Spleen (tissue), 11 donors: ENCODE data around the gene MREG. TPM values are rescaled to one million over a fixed set of nuclear protein-coding genes. Genes with fewer than 3 reads are reported as not detected.
"Not testable (repeated sequence)": the region's sequence is repeated elsewhere in the genome, so short reads cannot be mapped to it uniquely, and the experiment has no call there.

Experiments used
- DNase-seq: peaks from one replicate; pipeline ENCODE4 v3.0.0-alpha.2; 2020
- H3K27ac ChIP-seq, 8 donors: fragments of 200-600 bp; sonication (generic) in 7 of 8; 1 replicate in 4 of 8; 2 replicates in 4 of 8; pipeline versions ENCODE4 v1.5.0 to v1.8.0; 2016 to 2021; ENCODE audit warnings: inconsistent platforms in 4 of 8, mild to moderate bottlenecking in 4 of 8, moderate library complexity in 1 of 8
- H3K27me3 ChIP-seq, 7 donors: fragments of 200-600 bp; sonication (generic) in 6 of 7; replicated peaks in 1 of 7; 1 replicate in 4 of 7; 2 replicates in 3 of 7; pipeline versions ENCODE4 v1.5.0 to v1.8.0; 2016 to 2021; ENCODE audit warnings: inconsistent platforms in 3 of 7, mild to moderate bottlenecking in 1 of 7
- H3K36me3 ChIP-seq, 6 donors: fragments of 200-600 bp; sonication (generic) in 5 of 6; 1 replicate in 4 of 6; 2 replicates in 2 of 6; pipeline versions ENCODE4 v1.5.0 to v1.8.0; 2016 to 2021; ENCODE audit warnings: inconsistent platforms in 2 of 6
- H3K4me1 ChIP-seq, 6 donors: fragments of 200-600 bp; sonication (generic) in 5 of 6; 1 replicate in 3 of 6; 2 replicates in 3 of 6; pipeline versions ENCODE4 v1.5.0 to v1.8.0; 2016 to 2021; ENCODE audit warnings: inconsistent platforms in 3 of 6
- H3K4me3 ChIP-seq, 8 donors: fragments of 200-600 bp; sonication (generic) in 7 of 8; 1 replicate in 4 of 8; 2 replicates in 4 of 8; pipeline versions ENCODE4 v1.5.0 to v1.8.0; 2016 to 2021; ENCODE audit warnings: inconsistent platforms in 4 of 8, mild to moderate bottlenecking in 4 of 8, moderate library complexity in 2 of 8
- H3K9me3 ChIP-seq, 8 donors: fragments of 200-600 bp; sonication (generic) in 7 of 8; 1 replicate in 4 of 8; 2 replicates in 4 of 8; pipeline versions ENCODE4 v1.5.0 to v1.8.0; 2016 to 2021; ENCODE audit warnings: inconsistent platforms in 4 of 8
- POLR2A ChIP-seq, 3 donors: fragments of 450-650 bp; IDR thresholded peaks; one replicate each; pipeline ENCODE4 v1.5.1; 2017; ENCODE audit warnings: antibody characterized with exemption in 3 of 3, mild to moderate bottlenecking in 1 of 3
- POLR2AphosphoS5 ChIP-seq, 3 donors: sonication (generic); formaldehyde crosslinking; IDR thresholded peaks; one replicate each; pipeline ENCODE4 v1.5.1; 2017; ENCODE audit warnings: antibody characterized with exemption in 3 of 3
- WGBS, 5 donors: extraction: QIAGEN DNeasy Blood & Tissue Kit in 3 of 5; methylation state at CpG; one replicate each; pipeline versions ENCODE4 v1.1.5 to v1.1.7; 2013 to 2018; 5-methylcytosine and 5-hydroxymethylcytosine counted together
- intact Hi-C: fragments of 100-400 bp; cut with DNase I; formaldehyde crosslinking; loops from one replicate; pipeline ENCODE4 v1.15.0; 2023; ENCODE audit warnings: low total_unique reads
- polyA plus RNA-seq, 3 donors: library from polyadenylated mRNA; stranded (reverse); fragments of 200-250 nt; gene quantifications; one replicate each; pipeline ENCODE4 v1.2.1, GENCODE V29; 2013
- total RNA-seq, 7 donors: library from RNA; depleted of rRNA in 3 of 7; stranded (reverse); fragments of >200 nt in 3 of 7; fragmentation: NEBNext Ultra II Directional in 4 of 7; extraction: Animal tissue kit (Norgen Biotek cat#: 25700) in 4 of 7; gene quantifications; one replicate each; pipeline versions ENCODE4 v1.1.0 to v1.2.1, GENCODE V29; 2016 to 2021
- TF ChIP-seq, protein P1 (sequence below), 11 experiments: fragments of 200-600 bp in 7 of 11; fragments of 450-650 bp in 4 of 11; sonication (generic) in 4 of 11; IDR thresholded peaks in 8 of 11; conservative IDR thresholded peaks in 3 of 11; 1 replicate in 7 of 11; 2 replicates in 4 of 11; pipeline versions ENCODE4 v1.4.0 to v1.8.0; 2016 to 2021; ENCODE audit warnings: antibody characterized with exemption in 11 of 11, inconsistent platforms in 4 of 11, mild to moderate bottlenecking in 1 of 11
- donor health status: healthy with polysubstance abuse.
- donor health status: DM: no; HTN: no; CAD: no; lungs with moderate emphysema.
- donor health status: DM: no; HTN: no; CAD: no.
- donor health status: Bipolar disorder and iron deficiency.
- donor health status: healthy.
- donor health status: DM: no; HTN: no; CAD: no.
- donor health status: DM: yes; HTN: yes; CAD: no.

MREG gene
- total and polyA plus RNA-seq, 10 donors, result 4.5 to 8.3 (median 6.6) TPM

DNA sequence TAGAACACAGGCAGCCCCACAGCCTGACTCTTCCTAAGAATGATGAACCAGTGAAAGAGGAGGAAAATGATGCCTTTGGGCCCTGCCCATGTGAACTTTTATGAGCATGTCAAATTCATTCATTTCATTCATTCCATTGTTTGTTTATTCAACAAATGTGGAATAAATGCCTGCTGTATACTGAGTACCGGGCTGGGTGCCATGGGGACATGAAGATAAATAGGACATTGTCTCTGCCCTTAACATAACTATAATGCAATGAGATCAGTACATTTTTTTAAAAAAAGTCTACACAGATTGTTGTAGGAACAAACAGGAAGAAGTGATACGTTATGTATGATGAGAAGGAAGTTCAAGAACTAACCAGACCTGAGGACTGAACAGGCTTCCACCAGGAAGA, 14.7 kb downstream of the MREG start:
- H3K27ac ChIP-seq, result no peak overlapping the region

DNA sequence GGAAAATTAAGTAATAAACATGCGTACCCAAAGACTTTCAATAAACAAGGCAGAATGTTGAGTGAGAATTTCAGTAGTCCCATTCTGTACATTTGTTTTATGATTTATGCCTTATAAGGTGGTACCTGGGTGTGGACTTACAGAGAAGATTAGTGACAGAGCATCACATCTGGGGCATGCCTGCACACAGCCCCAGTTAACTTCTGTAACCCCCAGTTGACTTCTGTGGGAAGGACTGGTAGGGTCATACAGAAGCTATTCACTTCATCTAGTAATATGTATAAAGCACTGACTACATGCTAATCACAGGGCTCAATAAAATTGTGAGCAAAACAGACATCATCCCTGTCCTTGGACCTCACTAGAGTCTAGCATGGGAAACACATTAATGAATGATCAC, 16.1 kb downstream of the MREG start:
- no peak overlapping the region for H3K4me3 ChIP-seq
- H3K4me1 ChIP-seq, result peaks cover 0 to 15% (median 0%) of the 10 kb centered on the region in 6 donors
- H3K36me3 ChIP-seq, result peaks cover 0 to 58% (median 0%) of the 10 kb centered on the region in 6 donors
- 95 to 100% (median 97%) methylated on average over 1 of the region's 1 CpG for WGBS, 5 donors
- H3K27ac ChIP-seq, result no peak overlapping the region
- intact Hi-C loops, result no loop called here
- TF ChIP-seq, protein P1, sequence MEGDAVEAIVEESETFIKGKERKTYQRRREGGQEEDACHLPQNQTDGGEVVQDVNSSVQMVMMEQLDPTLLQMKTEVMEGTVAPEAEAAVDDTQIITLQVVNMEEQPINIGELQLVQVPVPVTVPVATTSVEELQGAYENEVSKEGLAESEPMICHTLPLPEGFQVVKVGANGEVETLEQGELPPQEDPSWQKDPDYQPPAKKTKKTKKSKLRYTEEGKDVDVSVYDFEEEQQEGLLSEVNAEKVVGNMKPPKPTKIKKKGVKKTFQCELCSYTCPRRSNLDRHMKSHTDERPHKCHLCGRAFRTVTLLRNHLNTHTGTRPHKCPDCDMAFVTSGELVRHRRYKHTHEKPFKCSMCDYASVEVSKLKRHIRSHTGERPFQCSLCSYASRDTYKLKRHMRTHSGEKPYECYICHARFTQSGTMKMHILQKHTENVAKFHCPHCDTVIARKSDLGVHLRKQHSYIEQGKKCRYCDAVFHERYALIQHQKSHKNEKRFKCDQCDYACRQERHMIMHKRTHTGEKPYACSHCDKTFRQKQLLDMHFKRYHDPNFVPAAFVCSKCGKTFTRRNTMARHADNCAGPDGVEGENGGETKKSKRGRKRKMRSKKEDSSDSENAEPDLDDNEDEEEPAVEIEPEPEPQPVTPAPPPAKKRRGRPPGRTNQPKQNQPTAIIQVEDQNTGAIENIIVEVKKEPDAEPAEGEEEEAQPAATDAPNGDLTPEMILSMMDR (IDR thresholded peaks at IDR 0.05 in 8 of 11, conservative IDR thresholded peaks at IDR 0.05 in 3 of 11), result no peak
- no peak for TF ChIP-seq POLR2A (IDR thresholded peaks at IDR 0.05)
- TF ChIP-seq POLR2AphosphoS5 (IDR thresholded peaks at IDR 0.05), result no peak
- DNase-seq, result no peak
- H3K27me3 ChIP-seq, result no peaks in the 10 kb centered on the region
- H3K9me3 ChIP-seq, result peaks cover 0 to 5% (median 0%) of the 10 kb centered on the region in 8 donors

More for the DNA sequence above, 14.7 kb downstream of the MREG start:
- 61 to 73% (median 66%) methylated on average over 2 of the region's 2 CpGs for WGBS, 5 donors
- intact Hi-C loops, result no loop called here
- H3K4me1 ChIP-seq, result peaks cover 0 to 20% (median 0%) of the 10 kb centered on the region in 6 donors
- peaks cover 0 to 56% (median 0%) of the 10 kb centered on the region in 6 donors for H3K36me3 ChIP-seq
- DNase-seq, result no peak
- no peaks in the 10 kb centered on the region for H3K27me3 ChIP-seq
- TF ChIP-seq POLR2AphosphoS5 (IDR thresholded peaks at IDR 0.05), result no peak
- TF ChIP-seq POLR2A (IDR thresholded peaks at IDR 0.05), result no peak
- TF ChIP-seq, protein P1 (IDR thresholded peaks at IDR 0.05 in 8 of 11, conservative IDR thresholded peaks at IDR 0.05 in 3 of 11), result no peak
- H3K9me3 ChIP-seq, result no peaks in the 10 kb centered on the region
- H3K4me3 ChIP-seq, result no peak overlapping the region

DNA sequence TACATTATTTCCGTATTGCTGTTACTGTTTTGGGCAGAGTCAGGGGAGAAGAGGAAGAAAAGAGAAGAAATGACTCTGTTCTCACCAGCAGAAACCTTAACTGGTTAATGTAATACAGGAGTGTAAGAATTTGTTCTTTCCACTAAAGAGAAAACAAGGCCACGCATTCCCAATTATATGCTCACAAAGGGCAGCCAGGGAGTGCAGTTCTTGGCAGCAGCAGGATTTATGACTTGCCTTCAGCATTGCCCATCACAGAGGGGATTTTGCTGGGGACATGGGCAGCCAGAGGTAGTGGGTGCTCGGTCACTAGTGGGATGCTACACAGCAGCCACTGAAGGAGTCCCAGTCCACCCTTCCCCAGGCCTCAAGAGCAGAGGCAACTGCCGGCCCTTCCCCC, 18.4 kb downstream of the MREG start:
- no peak for TF ChIP-seq POLR2AphosphoS5 (IDR thresholded peaks at IDR 0.05)
- TF ChIP-seq, protein P1 (IDR thresholded peaks at IDR 0.05 in 8 of 11, conservative IDR thresholded peaks at IDR 0.05 in 3 of 11), result no peak
- no peak for TF ChIP-seq POLR2A (IDR thresholded peaks at IDR 0.05)
- intact Hi-C loops, result no loop called here
- no peaks in the 10 kb centered on the region for H3K27me3 ChIP-seq
- peaks cover 0 to 52% (median 0%) of the 10 kb centered on the region in 6 donors for H3K36me3 ChIP-seq
- peaks cover 0 to 26% (median 14%) of the 10 kb centered on the region in 8 donors for H3K9me3 ChIP-seq
- peaks cover 0 to 7% (median 0%) of the 10 kb centered on the region in 6 donors for H3K4me1 ChIP-seq
- H3K4me3 ChIP-seq, result no peak overlapping the region
- H3K27ac ChIP-seq, result no peak overlapping the region
- no peak for DNase-seq
- 86 to 96% (median 91%) methylated on average over 4 of the region's 4 CpGs for WGBS, 5 donors

DNA sequence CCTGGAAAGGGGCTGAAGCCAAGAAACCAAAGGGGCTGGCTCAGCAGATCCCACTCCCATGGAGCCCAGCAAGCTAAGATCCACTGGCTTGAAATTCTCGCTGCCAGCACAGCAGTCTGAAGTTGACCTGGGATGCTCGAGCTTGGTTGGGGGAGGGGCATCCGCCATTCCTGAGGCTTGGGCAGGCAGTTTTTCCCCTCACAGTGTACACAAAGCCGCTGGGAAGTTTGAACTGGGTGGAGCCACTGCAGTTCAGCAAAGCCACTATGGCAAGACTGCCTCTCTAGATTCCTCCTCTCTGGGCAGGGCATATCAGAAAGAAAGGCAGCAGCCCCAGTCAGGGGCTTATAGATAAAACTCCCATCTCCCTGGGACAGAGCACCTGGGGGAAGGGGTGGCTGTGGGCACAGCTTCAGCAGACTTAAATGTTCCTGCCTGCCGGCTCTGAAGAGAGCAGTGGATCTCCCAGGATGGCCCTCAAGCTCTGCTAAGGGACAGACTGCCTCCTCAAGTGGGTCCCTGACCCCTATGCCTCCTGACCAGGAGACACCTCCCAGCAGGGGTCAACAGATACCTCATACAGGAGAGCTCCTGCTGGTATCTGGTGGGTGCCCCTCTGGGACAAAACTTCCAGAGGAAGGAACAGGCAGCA, 24.7 kb downstream of the MREG start:
- H3K27me3 ChIP-seq, H3K27ac ChIP-seq, H3K4me3 ChIP-seq, DNase-seq, intact Hi-C loops, H3K4me1 ChIP-seq: not testable (repeated sequence)
- H3K36me3 ChIP-seq, result peaks cover 0 to 24% (median 0%) of the 10 kb centered on the region in 6 donors
- 89 to 96% (median 94%) methylated on average over 4 to 5 of the region's 5 CpGs for WGBS, 5 donors
- peaks cover 0 to 35% (median 15%) of the 10 kb centered on the region in 8 donors for H3K9me3 ChIP-seq
